Spleen (tissue), 11 donors: Measurements from ENCODE around the gene LAMB1. TPM values are rescaled to one million over a fixed set of nuclear protein-coding genes. Genes with fewer than 3 reads are reported as not detected.

ENCODE experiments used
- DNase-seq: peaks from one replicate; pipeline ENCODE4 v3.0.0-alpha.2; 2020
- H3K27ac ChIP-seq, 8 donors: fragments of 200-600 bp; sonication (generic) in 7 of 8; 1 replicate in 4 of 8; 2 replicates in 4 of 8; pipeline versions ENCODE4 v1.5.0 to v1.8.0; 2016 to 2021; ENCODE audit warnings: inconsistent platforms in 4 of 8, mild to moderate bottlenecking in 4 of 8, moderate library complexity in 1 of 8
- H3K27me3 ChIP-seq, 7 donors: fragments of 200-600 bp; sonication (generic) in 6 of 7; replicated peaks in 1 of 7; 1 replicate in 4 of 7; 2 replicates in 3 of 7; pipeline versions ENCODE4 v1.5.0 to v1.8.0; 2016 to 2021; ENCODE audit warnings: inconsistent platforms in 3 of 7, mild to moderate bottlenecking in 1 of 7
- H3K36me3 ChIP-seq, 6 donors: fragments of 200-600 bp; sonication (generic) in 5 of 6; 1 replicate in 4 of 6; 2 replicates in 2 of 6; pipeline versions ENCODE4 v1.5.0 to v1.8.0; 2016 to 2021; ENCODE audit warnings: inconsistent platforms in 2 of 6
- H3K4me1 ChIP-seq, 6 donors: fragments of 200-600 bp; sonication (generic) in 5 of 6; 1 replicate in 3 of 6; 2 replicates in 3 of 6; pipeline versions ENCODE4 v1.5.0 to v1.8.0; 2016 to 2021; ENCODE audit warnings: inconsistent platforms in 3 of 6
- H3K4me3 ChIP-seq, 8 donors: fragments of 200-600 bp; sonication (generic) in 7 of 8; 1 replicate in 4 of 8; 2 replicates in 4 of 8; pipeline versions ENCODE4 v1.5.0 to v1.8.0; 2016 to 2021; ENCODE audit warnings: inconsistent platforms in 4 of 8, mild to moderate bottlenecking in 4 of 8, moderate library complexity in 2 of 8
- H3K9me3 ChIP-seq, 8 donors: fragments of 200-600 bp; sonication (generic) in 7 of 8; 1 replicate in 4 of 8; 2 replicates in 4 of 8; pipeline versions ENCODE4 v1.5.0 to v1.8.0; 2016 to 2021; ENCODE audit warnings: inconsistent platforms in 4 of 8
- POLR2A ChIP-seq, 3 donors: fragments of 450-650 bp; IDR thresholded peaks; one replicate each; pipeline ENCODE4 v1.5.1; 2017; ENCODE audit warnings: antibody characterized with exemption in 3 of 3, mild to moderate bottlenecking in 1 of 3
- POLR2AphosphoS5 ChIP-seq, 3 donors: sonication (generic); formaldehyde crosslinking; IDR thresholded peaks; one replicate each; pipeline ENCODE4 v1.5.1; 2017; ENCODE audit warnings: antibody characterized with exemption in 3 of 3
- WGBS, 5 donors: extraction: QIAGEN DNeasy Blood & Tissue Kit in 3 of 5; methylation state at CpG; one replicate each; pipeline versions ENCODE4 v1.1.5 to v1.1.7; 2013 to 2018; 5-methylcytosine and 5-hydroxymethylcytosine counted together
- intact Hi-C: fragments of 100-400 bp; cut with DNase I; formaldehyde crosslinking; loops from one replicate; pipeline ENCODE4 v1.15.0; 2023; ENCODE audit warnings: low total_unique reads
- polyA plus RNA-seq, 3 donors: library from polyadenylated mRNA; stranded (reverse); fragments of 200-250 nt; gene quantifications; one replicate each; pipeline ENCODE4 v1.2.1, GENCODE V29; 2013
- total RNA-seq, 7 donors: library from RNA; depleted of rRNA in 3 of 7; stranded (reverse); fragments of >200 nt in 3 of 7; fragmentation: NEBNext Ultra II Directional in 4 of 7; extraction: Animal tissue kit (Norgen Biotek cat#: 25700) in 4 of 7; gene quantifications; one replicate each; pipeline versions ENCODE4 v1.1.0 to v1.2.1, GENCODE V29; 2016 to 2021
- TF ChIP-seq, protein P1 (sequence below), 11 experiments: fragments of 200-600 bp in 7 of 11; fragments of 450-650 bp in 4 of 11; sonication (generic) in 4 of 11; IDR thresholded peaks in 8 of 11; conservative IDR thresholded peaks in 3 of 11; 1 replicate in 7 of 11; 2 replicates in 4 of 11; pipeline versions ENCODE4 v1.4.0 to v1.8.0; 2016 to 2021; ENCODE audit warnings: antibody characterized with exemption in 11 of 11, inconsistent platforms in 4 of 11, mild to moderate bottlenecking in 1 of 11
- donor health status: healthy with polysubstance abuse.
- donor health status: DM: no; HTN: no; CAD: no; lungs with moderate emphysema.
- donor health status: DM: no; HTN: no; CAD: no.
- donor health status: Bipolar disorder and iron deficiency.
- donor health status: healthy.
- donor health status: DM: no; HTN: no; CAD: no.
- donor health status: DM: yes; HTN: yes; CAD: no.

The LAMB1 gene
- total and polyA plus RNA-seq, 10 donors, result 51.4 to 181 (median 126) TPM

DNA sequence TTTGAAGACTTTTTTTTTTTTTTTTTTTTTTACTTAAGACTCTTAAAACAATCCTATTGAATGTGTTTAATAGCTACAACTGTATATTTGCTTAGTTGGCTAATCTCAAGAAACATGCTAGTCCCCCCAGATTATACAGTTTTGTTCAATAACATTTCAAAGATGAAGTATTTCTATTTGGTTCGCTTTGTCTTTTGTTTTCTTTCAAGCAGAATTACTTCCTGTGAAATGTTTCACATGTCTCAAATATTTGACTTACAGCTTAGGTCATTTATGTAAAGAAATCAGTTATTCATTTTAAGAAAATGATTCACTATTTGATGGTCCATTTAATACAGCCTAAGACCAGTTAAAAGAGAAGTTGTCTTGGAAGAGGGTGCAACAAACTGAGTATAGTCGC lies 12.8 kb upstream of the LAMB1 start:
- Histone ChIP-seq H3K4me1 (no peaks in the 10 kb centered on the region), H3K4me3 (no peak overlapping the region), H3K27me3 (peaks cover 0 to 18% (median 0%) of the 10 kb centered on the region in 7 donors), H3K9me3 (no peaks in the 10 kb centered on the region), H3K36me3 (no peaks in the 10 kb centered on the region), H3K27ac (no peak overlapping the region)
- DNase-seq, result no peak
- TF ChIP-seq POLR2A (IDR thresholded peaks at IDR 0.05) (no peak), POLR2AphosphoS5 (IDR thresholded peaks at IDR 0.05) (no peak)
- TF ChIP-seq, protein P1, sequence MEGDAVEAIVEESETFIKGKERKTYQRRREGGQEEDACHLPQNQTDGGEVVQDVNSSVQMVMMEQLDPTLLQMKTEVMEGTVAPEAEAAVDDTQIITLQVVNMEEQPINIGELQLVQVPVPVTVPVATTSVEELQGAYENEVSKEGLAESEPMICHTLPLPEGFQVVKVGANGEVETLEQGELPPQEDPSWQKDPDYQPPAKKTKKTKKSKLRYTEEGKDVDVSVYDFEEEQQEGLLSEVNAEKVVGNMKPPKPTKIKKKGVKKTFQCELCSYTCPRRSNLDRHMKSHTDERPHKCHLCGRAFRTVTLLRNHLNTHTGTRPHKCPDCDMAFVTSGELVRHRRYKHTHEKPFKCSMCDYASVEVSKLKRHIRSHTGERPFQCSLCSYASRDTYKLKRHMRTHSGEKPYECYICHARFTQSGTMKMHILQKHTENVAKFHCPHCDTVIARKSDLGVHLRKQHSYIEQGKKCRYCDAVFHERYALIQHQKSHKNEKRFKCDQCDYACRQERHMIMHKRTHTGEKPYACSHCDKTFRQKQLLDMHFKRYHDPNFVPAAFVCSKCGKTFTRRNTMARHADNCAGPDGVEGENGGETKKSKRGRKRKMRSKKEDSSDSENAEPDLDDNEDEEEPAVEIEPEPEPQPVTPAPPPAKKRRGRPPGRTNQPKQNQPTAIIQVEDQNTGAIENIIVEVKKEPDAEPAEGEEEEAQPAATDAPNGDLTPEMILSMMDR (IDR thresholded peaks at IDR 0.05 in 8 of 11, conservative IDR thresholded peaks at IDR 0.05 in 3 of 11), result no peak
- 84 to 94% (median 90%) methylated on average over 2 of the region's 2 CpGs for WGBS, 5 donors
- intact Hi-C loops, result no loop called here

- Histone ChIP-seq H3K4me3 (no peak overlapping the region), H3K36me3 (no peaks in the 10 kb centered on the region), H3K4me1 (no peaks in the 10 kb centered on the region), H3K27ac (no peak overlapping the region), H3K9me3 (no peaks in the 10 kb centered on the region), H3K27me3 (peaks cover 0 to 18% (median 0%) of the 10 kb centered on the region in 7 donors)
- intact Hi-C loops, result no loop called here
- no peak for TF ChIP-seq POLR2A (IDR thresholded peaks at IDR 0.05)
- TF ChIP-seq, protein P1 (IDR thresholded peaks at IDR 0.05 in 8 of 11, conservative IDR thresholded peaks at IDR 0.05 in 3 of 11), result no peak
- no peak for TF ChIP-seq POLR2AphosphoS5 (IDR thresholded peaks at IDR 0.05)
- 84 to 96% (median 89%) methylated on average over 6 of the region's 6 CpGs for WGBS, 5 donors
- DNase-seq, result no peak
These were observed 12.1 kb upstream of the LAMB1 start for GRCh38 chr7:108014747-108015682.

DNA sequence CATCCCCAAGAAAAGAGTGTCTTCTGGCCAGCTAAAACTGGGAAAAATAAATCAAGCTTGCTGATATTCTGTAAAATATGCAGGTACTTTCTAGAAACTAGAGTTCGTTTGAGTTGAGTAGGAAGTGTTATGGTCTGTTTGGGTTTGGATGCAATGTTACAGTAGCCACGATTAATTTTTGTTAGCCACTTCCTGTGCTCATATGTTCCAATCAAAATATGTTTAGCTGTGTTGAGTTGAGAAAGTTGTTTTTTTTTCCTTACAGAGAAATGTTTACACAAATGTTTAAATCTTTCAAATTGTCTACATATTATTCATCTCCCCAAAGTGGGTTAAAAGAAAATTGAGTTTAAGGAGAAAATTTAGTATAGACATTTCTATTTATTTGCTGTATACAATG lies 11.3 kb upstream of the LAMB1 start:
- Histone ChIP-seq H3K27ac (no peak overlapping the region), H3K9me3 (no peaks in the 10 kb centered on the region), H3K4me3 (no peak overlapping the region), H3K36me3 (no peaks in the 10 kb centered on the region), H3K27me3 (peaks cover 0 to 18% (median 0%) of the 10 kb centered on the region in 7 donors), H3K4me1 (no peaks in the 10 kb centered on the region)
- TF ChIP-seq, protein P1 (IDR thresholded peaks at IDR 0.05 in 8 of 11, conservative IDR thresholded peaks at IDR 0.05 in 3 of 11), result no peak
- TF ChIP-seq POLR2AphosphoS5 (IDR thresholded peaks at IDR 0.05) (no peak), POLR2A (IDR thresholded peaks at IDR 0.05) (no peak)
- WGBS, 5 donors, result 19 to 46% (median 38%) methylated on average over 2 of the region's 2 CpGs
- intact Hi-C loops, result no loop called here
- no peak for DNase-seq
